Thyroid gland (tissue), 4 donors: ENCODE data around the gene PTX3.

Experiments used
- CTCF ChIP-seq, 6 experiments: fragments of 200-600 bp in 3 of 6; fragments of 450-650 bp in 3 of 6; sonication (generic) in 3 of 6; IDR thresholded peaks; one replicate each; pipeline ENCODE4 v1.5.1; 2016 to 2019; ENCODE audit warnings: antibody characterized with exemption in 6 of 6, mild to moderate bottlenecking in 2 of 6, inconsistent platforms in 1 of 6, moderate library complexity in 1 of 6
- POLR2A ChIP-seq, 2 donors: fragments of 450-650 bp; IDR thresholded peaks; one replicate each; pipeline ENCODE4 v1.6.1; 2017; ENCODE audit warnings: antibody characterized with exemption in 2 of 2, mild to moderate bottlenecking in 2 of 2, moderate library complexity in 1 of 2

- no peak for TF ChIP-seq CTCF (IDR thresholded peaks at IDR 0.05)
- TF ChIP-seq POLR2A (IDR thresholded peaks at IDR 0.05): no peak
These were observed 6.9 kb upstream of the PTX3 start for GRCh38 chr3:157429708-157430107.
